HEK293 (cell line): Measurements from ENCODE around the gene FRMD4A.

Source experiments
- KLF1 ChIP-seq: fragments of 450-650 bp; formaldehyde crosslinking; IDR thresholded peaks from 2 replicates; pipeline ENCODE4 v1.5.1; 2016; ENCODE audit warnings: missing biosample characterization, missing genetic modification characterization
- SALL2 ChIP-seq: fragments of 450-650 bp; formaldehyde crosslinking; IDR thresholded peaks from 2 replicates; pipeline ENCODE4 v1.5.0; 2017; ENCODE audit warnings: missing biosample characterization, mild to moderate bottlenecking, missing genetic modification characterization, borderline replicate concordance
- ZNF10 ChIP-seq: fragments of 450-650 bp; formaldehyde crosslinking; IDR thresholded peaks from 2 replicates; pipeline ENCODE4 v1.5.1; 2017; ENCODE audit warnings: missing biosample characterization, missing genetic modification characterization
- ZNF114 ChIP-seq: fragments of 450-650 bp; formaldehyde crosslinking; IDR thresholded peaks from 2 replicates; pipeline ENCODE4 v1.5.0; 2017; ENCODE audit warnings: missing biosample characterization, missing genetic modification characterization
- ZNF202 ChIP-seq: fragments of 450-650 bp; formaldehyde crosslinking; IDR thresholded peaks from 2 replicates; pipeline ENCODE4 v1.5.1; 2016; ENCODE audit warnings: missing biosample characterization, missing genetic modification characterization, borderline replicate concordance
- TF ChIP-seq, protein P1 (sequence below): fragments of 450-650 bp; formaldehyde crosslinking; IDR thresholded peaks from 2 replicates; pipeline ENCODE4 v1.5.1; 2016; ENCODE audit warnings: missing biosample characterization, missing genetic modification characterization
- TF ChIP-seq, protein P2 (sequence below): fragments of 450-650 bp; IDR thresholded peaks from 2 replicates; pipeline ENCODE4 v1.5.1; 2018; ENCODE audit warnings: missing biosample characterization, mild to moderate bottlenecking, missing genetic modification characterization
- TF ChIP-seq, protein P3 (sequence below): fragments of 450-650 bp; formaldehyde crosslinking; IDR thresholded peaks from 2 replicates; pipeline ENCODE4 v1.5.1; 2016; ENCODE audit warnings: missing biosample characterization, missing genetic modification characterization

DNA sequence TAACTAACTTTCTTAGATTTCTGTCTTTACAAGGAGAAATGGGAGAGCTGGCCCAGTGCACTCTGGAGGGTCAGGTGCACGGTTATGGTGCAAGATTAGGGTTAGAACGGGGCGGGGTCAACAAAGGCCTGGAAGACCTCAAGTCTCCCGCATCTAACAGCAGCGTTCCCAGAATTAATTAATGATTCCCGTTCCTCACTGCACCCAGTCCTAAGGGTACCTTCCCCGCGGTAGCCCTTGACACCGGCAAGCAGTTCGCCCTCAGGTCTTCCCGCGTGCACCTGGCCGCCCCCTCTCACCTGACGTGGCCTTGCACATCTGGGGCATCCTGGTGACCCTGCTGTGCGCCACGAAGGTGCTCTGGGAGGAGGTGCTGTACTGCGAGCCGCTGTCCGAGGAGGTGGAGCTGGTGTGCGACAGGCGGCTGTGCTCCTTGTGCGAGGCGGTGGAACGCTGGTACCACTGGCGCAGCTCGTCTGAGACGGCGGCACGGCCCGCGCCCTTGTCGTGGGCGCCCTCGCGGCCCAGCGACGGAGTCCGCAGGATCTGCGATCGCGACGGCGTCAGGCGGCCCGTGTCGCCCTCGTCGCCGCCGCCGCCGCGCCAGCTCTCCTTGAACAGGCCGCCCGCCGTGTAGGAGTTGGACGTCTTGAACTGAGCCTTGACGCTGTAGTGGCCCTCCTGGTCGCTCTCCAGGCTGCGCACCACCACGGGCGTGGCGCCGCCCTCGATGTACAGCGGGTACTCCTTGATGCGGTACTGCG is 674.2 kb downstream of the FRMD4A start:
- TF ChIP-seq, protein P1, sequence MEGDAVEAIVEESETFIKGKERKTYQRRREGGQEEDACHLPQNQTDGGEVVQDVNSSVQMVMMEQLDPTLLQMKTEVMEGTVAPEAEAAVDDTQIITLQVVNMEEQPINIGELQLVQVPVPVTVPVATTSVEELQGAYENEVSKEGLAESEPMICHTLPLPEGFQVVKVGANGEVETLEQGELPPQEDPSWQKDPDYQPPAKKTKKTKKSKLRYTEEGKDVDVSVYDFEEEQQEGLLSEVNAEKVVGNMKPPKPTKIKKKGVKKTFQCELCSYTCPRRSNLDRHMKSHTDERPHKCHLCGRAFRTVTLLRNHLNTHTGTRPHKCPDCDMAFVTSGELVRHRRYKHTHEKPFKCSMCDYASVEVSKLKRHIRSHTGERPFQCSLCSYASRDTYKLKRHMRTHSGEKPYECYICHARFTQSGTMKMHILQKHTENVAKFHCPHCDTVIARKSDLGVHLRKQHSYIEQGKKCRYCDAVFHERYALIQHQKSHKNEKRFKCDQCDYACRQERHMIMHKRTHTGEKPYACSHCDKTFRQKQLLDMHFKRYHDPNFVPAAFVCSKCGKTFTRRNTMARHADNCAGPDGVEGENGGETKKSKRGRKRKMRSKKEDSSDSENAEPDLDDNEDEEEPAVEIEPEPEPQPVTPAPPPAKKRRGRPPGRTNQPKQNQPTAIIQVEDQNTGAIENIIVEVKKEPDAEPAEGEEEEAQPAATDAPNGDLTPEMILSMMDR (tag by site-specific recombination) = no peak
- TF ChIP-seq KLF1 (tag by site-specific recombination) = no peak
- TF ChIP-seq SALL2 (tag by site-specific recombination) = no peak
- TF ChIP-seq ZNF202 (tag by site-specific recombination) = no peak
- no peak for TF ChIP-seq ZNF10 (tag by site-specific recombination)
- TF ChIP-seq, protein P2, sequence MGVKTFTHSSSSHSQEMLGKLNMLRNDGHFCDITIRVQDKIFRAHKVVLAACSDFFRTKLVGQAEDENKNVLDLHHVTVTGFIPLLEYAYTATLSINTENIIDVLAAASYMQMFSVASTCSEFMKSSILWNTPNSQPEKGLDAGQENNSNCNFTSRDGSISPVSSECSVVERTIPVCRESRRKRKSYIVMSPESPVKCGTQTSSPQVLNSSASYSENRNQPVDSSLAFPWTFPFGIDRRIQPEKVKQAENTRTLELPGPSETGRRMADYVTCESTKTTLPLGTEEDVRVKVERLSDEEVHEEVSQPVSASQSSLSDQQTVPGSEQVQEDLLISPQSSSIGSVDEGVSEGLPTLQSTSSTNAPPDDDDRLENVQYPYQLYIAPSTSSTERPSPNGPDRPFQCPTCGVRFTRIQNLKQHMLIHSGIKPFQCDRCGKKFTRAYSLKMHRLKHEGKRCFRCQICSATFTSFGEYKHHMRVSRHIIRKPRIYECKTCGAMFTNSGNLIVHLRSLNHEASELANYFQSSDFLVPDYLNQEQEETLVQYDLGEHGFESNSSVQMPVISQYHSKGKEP (tag by site-specific recombination) = no peak
- no peak for TF ChIP-seq ZNF114 (tag by site-specific recombination)
- TF ChIP-seq, protein P3, sequence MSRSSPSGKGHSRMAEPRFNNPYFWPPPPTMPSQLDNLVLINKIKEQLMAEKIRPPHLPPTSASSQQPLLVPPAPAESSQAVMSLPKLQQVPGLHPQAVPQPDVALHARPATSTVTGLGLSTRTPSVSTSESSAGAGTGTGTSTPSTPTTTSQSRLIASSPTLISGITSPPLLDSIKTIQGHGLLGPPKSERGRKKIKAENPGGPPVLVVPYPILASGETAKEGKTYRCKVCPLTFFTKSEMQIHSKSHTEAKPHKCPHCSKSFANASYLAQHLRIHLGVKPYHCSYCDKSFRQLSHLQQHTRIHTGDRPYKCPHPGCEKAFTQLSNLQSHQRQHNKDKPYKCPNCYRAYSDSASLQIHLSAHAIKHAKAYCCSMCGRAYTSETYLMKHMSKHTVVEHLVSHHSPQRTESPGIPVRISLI (tag by site-specific recombination) = no peak
